Upper lobe of left lung (tissue), 6 donors: ENCODE results near the gene MICAL2. TPM values are rescaled to one million over a fixed set of nuclear protein-coding genes. Genes with fewer than 3 reads are reported as not detected.
A peak's percentile ranks its signal among the peaks of the same experiment; 100 is the strongest.

ENCODE experiments used
- ATAC-seq, 2 donors: fragments of 200-7000 bp; cut with Tn5 transposase; one replicate each; pipeline ENCODE4 v1.9.1; 2022; ENCODE audit warnings: mild to moderate bottlenecking in 2 of 2, moderate library complexity in 2 of 2; ENCODE audit not compliant: low FRiP score in 2 of 2
- DNase-seq, 2 donors: peaks; one replicate each; pipeline ENCODE4 v3.0.0-alpha.2; 2019 to 2020
- H3K27ac ChIP-seq, 4 donors: fragments of 200-600 bp; sonication (generic); one replicate each; pipeline ENCODE4 v1.5.1; 2016 to 2019
- H3K27me3 ChIP-seq, 4 donors: fragments of 200-600 bp; sonication (generic); one replicate each; pipeline ENCODE4 v1.5.1; 2017 to 2019
- H3K36me3 ChIP-seq, 4 donors: fragments of 200-600 bp; sonication (generic); one replicate each; pipeline ENCODE4 v1.5.1; 2016 to 2019
- H3K4me1 ChIP-seq, 4 donors: fragments of 200-600 bp; sonication (generic); one replicate each; pipeline ENCODE4 v1.5.1; 2018 to 2019
- H3K4me3 ChIP-seq, 4 donors: fragments of 200-600 bp; sonication (generic); one replicate each; pipeline ENCODE4 v1.5.1; 2017 to 2019; ENCODE audit warnings: mild to moderate bottlenecking in 2 of 4, moderate library complexity in 1 of 4
- H3K9me3 ChIP-seq, 4 donors: fragments of 200-600 bp; sonication (generic); one replicate each; pipeline ENCODE4 v1.5.1; 2018 to 2019
- EP300 ChIP-seq, 4 donors: sonication (generic); formaldehyde crosslinking; IDR thresholded peaks; one replicate each; pipeline ENCODE4 v1.5.1; 2017; ENCODE audit warnings: antibody characterized with exemption in 4 of 4, control low read depth in 2 of 4
- POLR2A ChIP-seq, 4 donors: fragments of 450-650 bp; IDR thresholded peaks; one replicate each; pipeline ENCODE4 v1.5.1; 2016 to 2017; ENCODE audit warnings: antibody characterized with exemption in 4 of 4, mild to moderate bottlenecking in 2 of 4
- POLR2AphosphoS5 ChIP-seq, 2 donors: sonication (generic); formaldehyde crosslinking; IDR thresholded peaks; one replicate each; pipeline ENCODE4 v1.5.1; 2017; ENCODE audit warnings: antibody characterized with exemption in 2 of 2
- WGBS, 2 donors: methylation state at CpG; one replicate each; pipeline ENCODE4 v1.1.5; 2017 to 2018; 5-methylcytosine and 5-hydroxymethylcytosine counted together
- total RNA-seq, 6 donors: library from RNA; depleted of rRNA in 4 of 6; stranded (reverse); fragments of >200 nt in 4 of 6; gene quantifications; one replicate each; pipeline versions ENCODE4 v1.1.0 to v1.2.1, GENCODE V29; 2016 to 2021
- TF ChIP-seq, protein P1 (sequence below), 6 experiments: fragments of 450-650 bp in 4 of 6; fragments of 200-600 bp in 2 of 6; sonication (generic) in 2 of 6; IDR thresholded peaks; one replicate each; pipeline ENCODE4 v1.5.1; 2016 to 2019; ENCODE audit warnings: antibody characterized with exemption in 6 of 6
- donor health status: DM: no; HTN: no; CAD: no; lungs with moderate emphysema.
- donor health status: DM: no; HTN: yes; CAD: no; lungs with severe emphysema.

The MICAL2 gene
- total RNA-seq, 6 donors from 2014 or later = 138 to 327 (median 175) TPM

DNA sequence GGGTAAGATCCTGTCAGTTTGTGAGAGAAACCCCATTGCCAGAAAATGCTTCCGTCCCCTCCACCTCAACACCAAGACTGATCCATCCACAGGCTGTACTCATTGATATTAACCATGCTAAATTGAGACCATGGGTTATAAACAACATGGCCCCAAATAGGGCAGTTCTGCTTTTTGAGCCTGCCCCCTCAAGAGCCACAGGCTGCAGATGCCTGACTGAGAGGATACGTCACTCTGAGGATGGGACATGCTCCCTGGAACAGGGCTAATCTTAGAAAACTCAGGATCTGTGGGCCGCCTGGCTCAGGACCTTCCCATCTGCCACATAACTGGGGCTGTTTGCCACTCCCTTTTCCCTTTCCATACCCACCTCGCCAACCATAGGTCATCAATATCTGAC is 99.8 kb downstream of the MICAL2 start:
- ATAC-seq (no peak), DNase-seq (no peak)
- no peak overlapping the region for H3K27ac ChIP-seq
- peaks cover under 1 to 11% (median 8%) of the 10 kb centered on the region in 4 donors for H3K4me1 ChIP-seq
- no peaks in the 10 kb centered on the region for H3K9me3 ChIP-seq
- no peak overlapping the region for H3K4me3 ChIP-seq
- TF ChIP-seq EP300 (IDR thresholded peaks at IDR 0.05) (no peak), POLR2A (IDR thresholded peaks at IDR 0.05) (no peak), POLR2AphosphoS5 (IDR thresholded peaks at IDR 0.05) (no peak)
- TF ChIP-seq, protein P1, sequence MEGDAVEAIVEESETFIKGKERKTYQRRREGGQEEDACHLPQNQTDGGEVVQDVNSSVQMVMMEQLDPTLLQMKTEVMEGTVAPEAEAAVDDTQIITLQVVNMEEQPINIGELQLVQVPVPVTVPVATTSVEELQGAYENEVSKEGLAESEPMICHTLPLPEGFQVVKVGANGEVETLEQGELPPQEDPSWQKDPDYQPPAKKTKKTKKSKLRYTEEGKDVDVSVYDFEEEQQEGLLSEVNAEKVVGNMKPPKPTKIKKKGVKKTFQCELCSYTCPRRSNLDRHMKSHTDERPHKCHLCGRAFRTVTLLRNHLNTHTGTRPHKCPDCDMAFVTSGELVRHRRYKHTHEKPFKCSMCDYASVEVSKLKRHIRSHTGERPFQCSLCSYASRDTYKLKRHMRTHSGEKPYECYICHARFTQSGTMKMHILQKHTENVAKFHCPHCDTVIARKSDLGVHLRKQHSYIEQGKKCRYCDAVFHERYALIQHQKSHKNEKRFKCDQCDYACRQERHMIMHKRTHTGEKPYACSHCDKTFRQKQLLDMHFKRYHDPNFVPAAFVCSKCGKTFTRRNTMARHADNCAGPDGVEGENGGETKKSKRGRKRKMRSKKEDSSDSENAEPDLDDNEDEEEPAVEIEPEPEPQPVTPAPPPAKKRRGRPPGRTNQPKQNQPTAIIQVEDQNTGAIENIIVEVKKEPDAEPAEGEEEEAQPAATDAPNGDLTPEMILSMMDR (IDR thresholded peaks at IDR 0.05) = no peak
- H3K36me3 ChIP-seq = peaks cover 11 to 76% (median 30%) of the 10 kb centered on the region in 4 donors
- WGBS, 2 donors = 91 to 94% methylated on average over 4 of the region's 4 CpGs
- no peaks in the 10 kb centered on the region for H3K27me3 ChIP-seq

DNA sequence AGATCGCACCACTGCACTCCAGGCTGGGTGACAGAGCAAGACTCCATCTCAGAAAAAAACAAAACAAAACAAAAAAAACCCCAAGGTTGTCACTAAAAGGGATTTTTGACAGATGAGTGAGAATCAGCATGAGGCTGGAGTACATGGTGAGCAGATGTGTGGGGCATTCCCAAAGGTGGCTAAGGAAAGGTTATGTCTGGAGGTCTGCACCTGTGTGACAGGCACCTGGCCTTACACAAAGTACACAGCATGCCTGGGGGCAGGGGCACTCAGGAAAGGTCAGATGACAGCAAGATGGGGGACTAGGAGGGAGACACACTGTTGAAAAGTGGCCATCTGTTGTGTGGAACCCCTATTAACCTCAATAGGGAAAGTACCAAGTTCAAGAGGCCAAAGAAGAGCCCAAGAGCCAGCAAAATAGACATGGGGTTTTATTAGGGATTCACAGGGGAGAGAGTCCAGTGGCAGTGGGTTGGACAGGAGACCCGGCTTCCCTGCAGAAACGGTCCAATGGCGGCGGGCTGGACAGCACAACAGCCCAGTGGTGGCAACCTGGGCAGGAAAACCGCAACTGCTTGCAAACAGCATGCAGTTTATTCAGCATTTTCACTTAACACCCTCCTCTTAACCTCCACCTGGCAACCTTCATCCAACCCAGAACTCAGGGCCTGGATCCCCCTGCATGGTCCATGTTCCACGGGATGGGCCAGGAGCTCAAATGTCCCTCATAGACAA is 101.1 kb downstream of the MICAL2 start:
- Histone ChIP-seq H3K9me3 (no peaks in the 10 kb centered on the region), H3K4me1 (peaks cover 7 to 24% (median 18%) of the 10 kb centered on the region in 4 donors), H3K36me3 (peaks cover 11 to 73% (median 33%) of the 10 kb centered on the region in 4 donors), H3K4me3 (no peak overlapping the region), H3K27me3 (no peaks in the 10 kb centered on the region), H3K27ac (peak overlapping the region in 1 of 4 donors; percentile 16)
- 94 to 100% methylated on average over 6 to 7 of the region's 7 CpGs for WGBS, 2 donors
- TF ChIP-seq EP300 (IDR thresholded peaks at IDR 0.05) (no peak), POLR2A (IDR thresholded peaks at IDR 0.05) (no peak), POLR2AphosphoS5 (IDR thresholded peaks at IDR 0.05) (no peak)
- TF ChIP-seq, protein P1 (IDR thresholded peaks at IDR 0.05) = no peak
- no peak for DNase-seq
- no peak for ATAC-seq

DNA sequence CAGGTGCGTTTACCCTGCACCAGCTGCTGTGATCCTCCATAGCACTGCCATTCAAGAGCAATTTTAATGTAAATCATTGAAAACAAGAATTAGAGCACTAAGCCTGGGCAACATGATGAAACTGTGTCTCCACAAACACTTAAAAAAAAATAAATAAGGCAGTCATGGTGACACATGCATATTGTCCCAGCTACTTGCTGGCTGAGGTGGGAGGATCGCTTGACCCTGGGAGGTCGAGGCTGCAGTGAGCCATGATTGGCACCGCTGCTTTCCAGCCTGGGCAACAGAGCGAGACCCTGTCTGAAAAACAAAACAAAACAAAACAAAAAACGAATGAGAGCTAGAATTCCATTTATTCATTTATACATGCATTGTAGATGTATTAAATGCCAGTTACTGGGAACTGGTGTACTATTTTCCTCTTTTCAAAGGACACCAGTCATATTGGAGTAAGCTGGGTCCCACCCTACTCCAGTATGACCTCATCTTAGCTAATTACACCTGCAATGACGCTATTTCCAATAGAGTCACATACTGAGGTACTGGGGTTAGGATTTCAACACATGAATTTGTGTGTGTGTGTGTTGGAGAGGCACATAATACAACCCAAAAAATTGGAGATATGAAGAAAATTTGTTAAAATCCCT is 101.9 kb downstream of the MICAL2 start:
- ATAC-seq (no peak), DNase-seq (no peak)
- Histone ChIP-seq H3K4me3 (no peak overlapping the region), H3K4me1 (peaks cover 7 to 32% (median 22%) of the 10 kb centered on the region in 4 donors), H3K27me3 (no peaks in the 10 kb centered on the region), H3K9me3 (no peaks in the 10 kb centered on the region), H3K27ac (peak overlapping the region in 1 of 4 donors; percentile 16), H3K36me3 (peaks cover 11 to 78% (median 35%) of the 10 kb centered on the region in 4 donors)
- 87 to 94% methylated on average over 7 of the region's 7 CpGs for WGBS, 2 donors
- TF ChIP-seq, protein P1 (IDR thresholded peaks at IDR 0.05) = no peak
- TF ChIP-seq EP300 (IDR thresholded peaks at IDR 0.05) (no peak), POLR2A (IDR thresholded peaks at IDR 0.05) (no peak), POLR2AphosphoS5 (IDR thresholded peaks at IDR 0.05) (no peak)

DNA sequence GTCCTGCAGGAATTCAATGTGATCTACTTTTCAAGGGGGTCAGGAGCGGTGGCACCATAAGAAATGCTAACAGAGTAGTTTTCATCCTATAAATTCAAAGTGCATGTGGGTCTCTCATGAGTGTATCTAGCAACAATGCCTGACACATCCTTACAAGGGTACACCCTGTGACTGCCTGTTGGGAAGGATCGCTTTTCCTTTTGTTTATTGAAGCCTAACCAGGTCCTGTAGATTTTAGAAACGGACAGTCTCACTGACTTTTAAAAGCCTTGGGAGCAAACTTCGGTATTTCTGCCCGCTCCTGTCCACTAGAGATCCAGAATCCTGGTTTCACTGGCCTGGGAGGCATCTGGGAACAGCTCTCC is 102.4 kb downstream of the MICAL2 start:
- no peak for DNase-seq
- no peak for ATAC-seq
- Histone ChIP-seq H3K36me3 (peaks cover 11 to 76% (median 37%) of the 10 kb centered on the region in 4 donors), H3K9me3 (no peaks in the 10 kb centered on the region), H3K27ac (no peak overlapping the region), H3K27me3 (no peaks in the 10 kb centered on the region), H3K4me3 (no peak overlapping the region), H3K4me1 (peaks cover 7 to 34% (median 24%) of the 10 kb centered on the region in 4 donors)
- TF ChIP-seq POLR2AphosphoS5 (IDR thresholded peaks at IDR 0.05) = no peak
- TF ChIP-seq, protein P1 (IDR thresholded peaks at IDR 0.05) = no peak
- no peak for TF ChIP-seq POLR2A (IDR thresholded peaks at IDR 0.05)
- TF ChIP-seq EP300 (IDR thresholded peaks at IDR 0.05) = no peak
- 91 to 97% methylated on average over 5 of the region's 5 CpGs for WGBS, 2 donors
